NCI-H510A (cell line): ENCODE measurements around the gene KRTAP10-5.
"Not testable (repeated sequence)": the region's sequence is repeated elsewhere in the genome, so short reads cannot be mapped to it uniquely, and the experiment has no call there.

ENCODE experiments used
- DNase-seq: peaks from one replicate; lab custom pipeline; 2025; lab: John Stamatoyannopoulos, UW

The KRTAP10-5 gene

GRCh38 chr21:44571844-44572782, 8.3 kb downstream of the KRTAP10-5 start:
- no peak for DNase-seq

- DNase-seq = no peak
Observed at GRCh38 chr21:44571296-44571695, 9.1 kb downstream of the KRTAP10-5 start.

- no peak for DNase-seq
Observed at GRCh38 chr21:44569861-44570517, 10.4 kb downstream of the KRTAP10-5 start.

GRCh38 chr21:44568667-44569556, 11.5 kb downstream of the KRTAP10-5 start:
- DNase-seq = no peak

GRCh38 chr21:44568261-44568660, 12.1 kb downstream of the KRTAP10-5 start:
- no peak for DNase-seq

GRCh38 chr21:44567481-44568171, 12.8 kb downstream of the KRTAP10-5 start:
- DNase-seq = no peak

GRCh38 chr21:44566403-44566802, 14.0 kb downstream of the KRTAP10-5 start:
- no peak for DNase-seq

- DNase-seq = no peak
Observed at GRCh38 chr21:44564886-44565598, 15.4 kb downstream of the KRTAP10-5 start.

GRCh38 chr21:44564099-44564498, 16.3 kb downstream of the KRTAP10-5 start:
- DNase-seq = no peak

- DNase-seq = no peak
Observed at GRCh38 chr21:44558695-44559094, 21.7 kb downstream of the KRTAP10-5 start, which contains the start of gene KRTAP10-3. Gene KRTAP10-3 (minus strand): TSS chr21:44558795. CDS start chr21:44558715, 80 bp downstream.

- not testable (repeated sequence) for DNase-seq
Observed at GRCh38 chr21:44558329-44558675, 22.1 kb downstream of the KRTAP10-5 start.

- DNase-seq = no peak
Observed at GRCh38 chr21:44557491-44558328, 22.7 kb downstream of the KRTAP10-5 start.

- DNase-seq = no peak
Observed at GRCh38 chr21:44556879-44557278, 23.5 kb downstream of the KRTAP10-5 start.

- no peak for DNase-seq
Observed at GRCh38 chr21:44555200-44555875, 25.1 kb downstream of the KRTAP10-5 start.

- no peak for DNase-seq
Observed at GRCh38 chr21:44552681-44553080, 27.7 kb downstream of the KRTAP10-5 start.

- DNase-seq = no peak
Observed at GRCh38 chr21:44552136-44552535, 28.3 kb downstream of the KRTAP10-5 start.

- no peak for DNase-seq
Observed at GRCh38 chr21:44551340-44551961, 29.0 kb downstream of the KRTAP10-5 start, which contains the start of gene KRTAP10-2. Gene KRTAP10-2 (minus strand): TSS chr21:44551505. CDS start chr21:44551458, 47 bp downstream.

- DNase-seq = no peak
Observed at GRCh38 chr21:44550807-44551206, 29.6 kb downstream of the KRTAP10-5 start.

- DNase-seq = not testable (repeated sequence)
Observed at GRCh38 chr21:44550285-44550684, 30.1 kb downstream of the KRTAP10-5 start.
